GM13977 (cell line): ENCODE data around the gene TLCD3B.

Experiments used
- DNase-seq: peaks from one replicate; pipeline ENCODE4 v3.0.0; 2012; ENCODE audit warnings: low spot score
- CTCF ChIP-seq: IDR thresholded peaks from 2 replicates; pipeline ENCODE4 v1.5.1; 2012; ENCODE audit warnings: mild to moderate bottlenecking, control low read depth; ENCODE audit not compliant: insufficient read depth; ENCODE audit errors: extremely low read depth, missing control alignments
- in situ Hi-C: fragments of 300-500 bp; cut with MboI; formaldehyde crosslinking; loops from one replicate; pipeline ENCODE4 v1.12.0; 2022; ENCODE audit warnings: low sequenced_read_pairs, low pct_unique_long_range_greater_than_20kb, mixed read lengths, inconsistent platforms; ENCODE audit not compliant: unreplicated experiment

The TLCD3B gene

GRCh38 chr16:30070490-30070889 is 39.4 kb upstream of the TLCD3B start:
- no peak for TF ChIP-seq CTCF
- in situ Hi-C loops, result no loop called here
- DNase-seq, result no peak

GRCh38 chr16:30069611-30070462 is 38.8 kb upstream of the TLCD3B start:
- in situ Hi-C loops, result no loop called here
- DNase-seq, result no peak
- TF ChIP-seq CTCF, result no peak

DNA sequence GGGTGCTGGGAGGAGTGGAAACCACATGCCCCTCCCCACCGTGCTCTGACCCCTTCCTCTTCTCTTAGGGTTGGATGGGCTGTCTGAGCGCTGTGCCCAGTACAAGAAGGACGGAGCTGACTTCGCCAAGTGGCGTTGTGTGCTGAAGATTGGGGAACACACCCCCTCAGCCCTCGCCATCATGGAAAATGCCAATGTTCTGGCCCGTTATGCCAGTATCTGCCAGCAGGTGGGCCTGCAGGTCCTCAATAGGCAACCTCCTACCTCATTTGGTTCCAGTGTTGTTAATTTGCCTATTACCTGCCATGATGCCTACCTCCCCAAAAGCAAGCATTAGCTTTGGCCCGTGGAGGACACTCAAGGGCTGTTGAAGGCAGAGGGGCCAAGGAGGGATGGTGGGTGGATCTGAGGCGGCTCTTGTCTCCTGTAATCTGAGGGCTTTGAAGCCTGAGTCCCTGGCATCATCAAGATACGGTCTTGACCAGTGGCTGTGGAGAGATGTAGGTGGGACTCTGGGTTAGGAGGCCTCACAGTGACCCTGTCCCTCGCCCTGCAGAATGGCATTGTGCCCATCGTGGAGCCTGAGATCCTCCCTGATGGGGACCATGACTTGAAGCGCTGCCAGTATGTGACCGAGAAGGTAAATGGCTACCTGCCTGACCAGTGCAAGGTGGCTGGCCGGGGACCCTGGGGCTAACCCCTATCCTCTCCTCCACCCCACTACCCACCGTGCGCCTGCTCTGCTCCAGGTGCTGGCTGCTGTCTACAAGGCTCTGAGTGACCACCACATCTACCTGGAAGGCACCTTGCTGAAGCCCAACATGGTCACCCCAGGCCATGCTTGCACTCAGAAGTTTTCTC is 37.9 kb upstream of the TLCD3B start:
- TF ChIP-seq CTCF, result peak; percentile 22
- no peak for DNase-seq
- in situ Hi-C loops, result no loop called here

DNA sequence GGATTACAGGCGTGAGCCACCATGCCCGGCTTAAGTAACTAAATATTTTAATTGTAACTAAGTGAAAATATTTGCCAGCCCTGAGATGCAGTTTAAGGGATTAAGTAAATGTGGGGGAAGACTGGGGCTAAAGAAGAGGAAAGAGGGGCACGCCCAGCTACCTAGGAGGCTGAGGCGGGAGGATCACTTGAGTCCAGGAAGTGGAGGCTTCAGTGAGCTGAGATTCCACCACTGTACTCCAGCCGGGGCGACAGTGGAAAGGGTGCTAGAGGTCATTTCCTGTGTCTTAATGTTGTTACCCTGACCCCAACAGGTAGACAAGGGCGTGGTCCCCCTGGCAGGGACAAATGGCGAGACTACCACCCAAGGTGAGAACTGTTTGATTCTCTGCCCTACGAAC is 37.3 kb upstream of the TLCD3B start:
- DNase-seq, result no peak
- no peak for TF ChIP-seq CTCF
- in situ Hi-C loops, result no loop called here

GRCh38 chr16:30067584-30067916 is 36.5 kb upstream of the TLCD3B start:
- no peak for TF ChIP-seq CTCF
- DNase-seq, result no peak
- in situ Hi-C loops, result no loop called here

GRCh38 chr16:30066761-30067583 is 35.9 kb upstream of the TLCD3B start:
- TF ChIP-seq CTCF, result no peak
- no peak for DNase-seq
- in situ Hi-C loops, result no loop called here
